MM.1S (cell line): Measurements from ENCODE around the gene POLR1A.

Experiments
- EZH2 ChIP-seq: fragments of 300-600 bp; sonication (generic); optimal IDR thresholded peaks from 2 replicates; pipeline ENCODE3; 2017; ENCODE audit warnings: low read depth, mild to moderate bottlenecking, antibody characterized with exemption, low read length, mixed read lengths
- TF ChIP-seq, protein P1 (sequence below): fragments of 300-600 bp; sonication (generic); IDR thresholded peaks from 2 replicates; pipeline ENCODE4 v1.5.1; 2016; ENCODE audit warnings: antibody characterized with exemption, low read length, mixed read lengths

DNA sequence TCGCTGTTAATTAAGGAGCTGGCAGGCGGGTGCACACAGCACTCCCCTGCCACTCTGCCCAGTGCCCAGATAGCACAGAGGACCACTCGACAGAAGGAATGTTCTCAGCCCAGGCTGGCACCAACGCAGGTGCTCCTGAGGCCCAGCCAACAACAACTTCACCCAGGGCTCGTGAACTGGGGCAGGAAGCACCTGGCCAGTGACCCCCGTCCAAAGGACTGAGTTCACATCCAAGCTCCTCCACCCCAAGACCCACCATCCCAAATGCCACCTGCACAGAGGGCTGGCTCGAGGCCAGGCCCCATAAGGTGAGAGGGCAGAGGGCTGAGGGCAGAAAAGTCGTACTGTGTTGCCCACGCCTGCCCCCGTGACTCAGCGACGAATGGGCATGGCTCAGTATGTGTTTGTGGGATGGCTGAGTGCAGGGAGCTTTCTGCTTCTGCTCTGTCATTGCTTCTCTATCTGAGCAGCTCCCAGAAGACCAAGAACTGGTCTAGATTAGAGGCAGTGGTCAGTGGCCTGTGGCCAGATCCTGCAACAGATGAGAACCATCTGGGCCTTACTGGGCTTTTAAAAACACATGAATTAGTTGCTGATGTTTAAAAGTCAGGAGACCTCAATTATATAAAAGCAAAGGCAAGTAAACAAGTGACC, 68.4 kb downstream of the POLR1A start:
- TF ChIP-seq, protein P1, sequence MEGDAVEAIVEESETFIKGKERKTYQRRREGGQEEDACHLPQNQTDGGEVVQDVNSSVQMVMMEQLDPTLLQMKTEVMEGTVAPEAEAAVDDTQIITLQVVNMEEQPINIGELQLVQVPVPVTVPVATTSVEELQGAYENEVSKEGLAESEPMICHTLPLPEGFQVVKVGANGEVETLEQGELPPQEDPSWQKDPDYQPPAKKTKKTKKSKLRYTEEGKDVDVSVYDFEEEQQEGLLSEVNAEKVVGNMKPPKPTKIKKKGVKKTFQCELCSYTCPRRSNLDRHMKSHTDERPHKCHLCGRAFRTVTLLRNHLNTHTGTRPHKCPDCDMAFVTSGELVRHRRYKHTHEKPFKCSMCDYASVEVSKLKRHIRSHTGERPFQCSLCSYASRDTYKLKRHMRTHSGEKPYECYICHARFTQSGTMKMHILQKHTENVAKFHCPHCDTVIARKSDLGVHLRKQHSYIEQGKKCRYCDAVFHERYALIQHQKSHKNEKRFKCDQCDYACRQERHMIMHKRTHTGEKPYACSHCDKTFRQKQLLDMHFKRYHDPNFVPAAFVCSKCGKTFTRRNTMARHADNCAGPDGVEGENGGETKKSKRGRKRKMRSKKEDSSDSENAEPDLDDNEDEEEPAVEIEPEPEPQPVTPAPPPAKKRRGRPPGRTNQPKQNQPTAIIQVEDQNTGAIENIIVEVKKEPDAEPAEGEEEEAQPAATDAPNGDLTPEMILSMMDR: no peak
- TF ChIP-seq EZH2: no peak
